NCI-H524 treated with DMSO at 0.1 percent for 48 hours (cell line): ENCODE data around the gene SDR39U1.

ENCODE experiments used
- DNase-seq: peaks from one replicate; lab custom pipeline; 2025; lab: John Stamatoyannopoulos, UW

SDR39U1 gene

GRCh38 chr14:24390701-24391468, 51.7 kb downstream of the SDR39U1 start:
- DNase-seq: no peak
